Activated naive CD4-positive, alpha-beta T cell treated with anti-CD3 and anti-CD28 coated beads, Interleukin-2, amount 50 U/mL, for 24 hours (primary cell): ENCODE data around the gene ELF4.
A peak's percentile ranks its signal among the peaks of the same experiment; 100 is the strongest.

Experiments used
- H3K27ac Mint-ChIP-seq: one replicate; pipeline ENCODE4 v1.8.0; 2021; ENCODE audit warnings: mild to moderate bottlenecking, mixed read lengths
- H3K27me3 Mint-ChIP-seq: one replicate; pipeline ENCODE4 v1.8.0; 2021; ENCODE audit warnings: mixed read lengths
- H3K36me3 Mint-ChIP-seq: one replicate; pipeline ENCODE4 v1.8.0; 2021; ENCODE audit warnings: mixed read lengths
- H3K4me1 Mint-ChIP-seq: one replicate; pipeline ENCODE4 v1.8.0; 2021; ENCODE audit warnings: mixed read lengths
- H3K4me3 Mint-ChIP-seq: one replicate; pipeline ENCODE4 v1.8.0; 2021; ENCODE audit warnings: mild to moderate bottlenecking, mixed read lengths
- H3K9me3 Mint-ChIP-seq: one replicate; pipeline ENCODE4 v1.8.0; 2021; ENCODE audit warnings: mixed read lengths

The ELF4 gene

GRCh38 chrX:130110379-130111219, at the start of gene ELF4:
Gene ELF4 (minus strand): TSS chrX:130110497. CDS start chrX:130081330, 29,167 bp downstream.
- H3K27me3 Mint-ChIP-seq, result no peaks in the 10 kb centered on the region
- H3K4me1 Mint-ChIP-seq, result peaks cover 33% of the 10 kb centered on the region
- no peaks in the 10 kb centered on the region for H3K36me3 Mint-ChIP-seq
- peak within 1 kb of the TSS; percentile 95 for H3K27ac Mint-ChIP-seq
- H3K4me3 Mint-ChIP-seq, result peak within 1 kb of the TSS; percentile 92
- H3K9me3 Mint-ChIP-seq, result no peaks in the 10 kb centered on the region

GRCh38 chrX:130159776-130160175, 49.5 kb upstream of the ELF4 start:
- H3K36me3 Mint-ChIP-seq, result no peaks in the 10 kb centered on the region
- no peaks in the 10 kb centered on the region for H3K9me3 Mint-ChIP-seq
- H3K27me3 Mint-ChIP-seq, result no peaks in the 10 kb centered on the region
- no peak overlapping the region for H3K27ac Mint-ChIP-seq
- H3K4me3 Mint-ChIP-seq, result no peak overlapping the region
- peaks cover 28% of the 10 kb centered on the region for H3K4me1 Mint-ChIP-seq

GRCh38 chrX:130158311-130158710, 48.0 kb upstream of the ELF4 start:
- Mint-ChIP-seq H3K4me1 (peaks cover 24% of the 10 kb centered on the region), H3K9me3 (no peaks in the 10 kb centered on the region), H3K36me3 (no peaks in the 10 kb centered on the region), H3K4me3 (no peak overlapping the region), H3K27ac (no peak overlapping the region), H3K27me3 (no peaks in the 10 kb centered on the region)

GRCh38 chrX:130155564-130155963, 45.3 kb upstream of the ELF4 start:
- H3K27ac Mint-ChIP-seq, result no peak overlapping the region
- H3K4me3 Mint-ChIP-seq, result no peak overlapping the region
- H3K36me3 Mint-ChIP-seq, result no peaks in the 10 kb centered on the region
- no peaks in the 10 kb centered on the region for H3K27me3 Mint-ChIP-seq
- peaks cover 12% of the 10 kb centered on the region for H3K4me1 Mint-ChIP-seq
- H3K9me3 Mint-ChIP-seq, result no peaks in the 10 kb centered on the region

- Mint-ChIP-seq H3K9me3 (no peaks in the 10 kb centered on the region), H3K27ac (no peak overlapping the region), H3K4me1 (no peaks in the 10 kb centered on the region), H3K27me3 (no peaks in the 10 kb centered on the region), H3K4me3 (no peak overlapping the region), H3K36me3 (peaks cover 8% of the 10 kb centered on the region)
Measured at GRCh38 chrX:130147631-130148030, 37.3 kb upstream of the ELF4 start.

GRCh38 chrX:130145123-130145522, 34.8 kb upstream of the ELF4 start:
- H3K4me3 Mint-ChIP-seq, result no peak overlapping the region
- peaks cover 10% of the 10 kb centered on the region for H3K36me3 Mint-ChIP-seq
- H3K27me3 Mint-ChIP-seq, result no peaks in the 10 kb centered on the region
- H3K9me3 Mint-ChIP-seq, result no peaks in the 10 kb centered on the region
- no peaks in the 10 kb centered on the region for H3K4me1 Mint-ChIP-seq
- H3K27ac Mint-ChIP-seq, result no peak overlapping the region

GRCh38 chrX:130144509-130144908, 34.2 kb upstream of the ELF4 start:
- Mint-ChIP-seq H3K9me3 (no peaks in the 10 kb centered on the region), H3K36me3 (peaks cover 10% of the 10 kb centered on the region), H3K27ac (no peak overlapping the region), H3K4me3 (no peak overlapping the region), H3K4me1 (no peaks in the 10 kb centered on the region), H3K27me3 (no peaks in the 10 kb centered on the region)

- Mint-ChIP-seq H3K36me3 (peaks cover 11% of the 10 kb centered on the region), H3K27ac (no peak overlapping the region), H3K9me3 (no peaks in the 10 kb centered on the region), H3K4me1 (no peaks in the 10 kb centered on the region), H3K27me3 (no peaks in the 10 kb centered on the region), H3K4me3 (no peak overlapping the region)
Measured at GRCh38 chrX:130139474-130140201, 29.3 kb upstream of the ELF4 start.

GRCh38 chrX:130136961-130137360, 26.7 kb upstream of the ELF4 start:
- no peak overlapping the region for H3K4me3 Mint-ChIP-seq
- peaks cover 4% of the 10 kb centered on the region for H3K36me3 Mint-ChIP-seq
- H3K9me3 Mint-ChIP-seq, result no peaks in the 10 kb centered on the region
- H3K27me3 Mint-ChIP-seq, result no peaks in the 10 kb centered on the region
- no peak overlapping the region for H3K27ac Mint-ChIP-seq
- H3K4me1 Mint-ChIP-seq, result no peaks in the 10 kb centered on the region

GRCh38 chrX:130136496-130136895, 26.2 kb upstream of the ELF4 start:
- H3K4me3 Mint-ChIP-seq, result no peak overlapping the region
- no peaks in the 10 kb centered on the region for H3K9me3 Mint-ChIP-seq
- H3K36me3 Mint-ChIP-seq, result peaks cover 2% of the 10 kb centered on the region
- no peaks in the 10 kb centered on the region for H3K27me3 Mint-ChIP-seq
- no peak overlapping the region for H3K27ac Mint-ChIP-seq
- H3K4me1 Mint-ChIP-seq, result no peaks in the 10 kb centered on the region

GRCh38 chrX:130130990-130131389, 20.7 kb upstream of the ELF4 start:
- no peaks in the 10 kb centered on the region for H3K4me1 Mint-ChIP-seq
- peaks cover 2% of the 10 kb centered on the region for H3K36me3 Mint-ChIP-seq
- H3K9me3 Mint-ChIP-seq, result no peaks in the 10 kb centered on the region
- H3K27me3 Mint-ChIP-seq, result no peaks in the 10 kb centered on the region
- no peak overlapping the region for H3K4me3 Mint-ChIP-seq
- H3K27ac Mint-ChIP-seq, result no peak overlapping the region

- Mint-ChIP-seq H3K27ac (no peak overlapping the region), H3K4me3 (no peak overlapping the region), H3K9me3 (no peaks in the 10 kb centered on the region), H3K27me3 (no peaks in the 10 kb centered on the region), H3K4me1 (peaks cover under 1% of the 10 kb centered on the region), H3K36me3 (peaks cover 4% of the 10 kb centered on the region)
Measured at GRCh38 chrX:130125091-130125874, 15.0 kb upstream of the ELF4 start.

- Mint-ChIP-seq H3K9me3 (no peaks in the 10 kb centered on the region), H3K4me1 (peaks cover 4% of the 10 kb centered on the region), H3K4me3 (no peak overlapping the region), H3K27me3 (no peaks in the 10 kb centered on the region), H3K27ac (no peak overlapping the region), H3K36me3 (peaks cover 4% of the 10 kb centered on the region)
Measured at GRCh38 chrX:130124577-130124976, 14.3 kb upstream of the ELF4 start.

GRCh38 chrX:130121505-130121800, 11.2 kb upstream of the ELF4 start:
- peaks cover 7% of the 10 kb centered on the region for H3K4me1 Mint-ChIP-seq
- H3K4me3 Mint-ChIP-seq, result peak overlapping the region; percentile 59
- H3K27ac Mint-ChIP-seq, result no peak overlapping the region
- no peaks in the 10 kb centered on the region for H3K27me3 Mint-ChIP-seq
- H3K9me3 Mint-ChIP-seq, result no peaks in the 10 kb centered on the region
- H3K36me3 Mint-ChIP-seq, result peaks cover 2% of the 10 kb centered on the region

GRCh38 chrX:130120746-130121504, 10.6 kb upstream of the ELF4 start:
- Mint-ChIP-seq H3K36me3 (peaks cover 2% of the 10 kb centered on the region), H3K9me3 (no peaks in the 10 kb centered on the region), H3K27ac (no peak overlapping the region), H3K4me1 (peaks cover 7% of the 10 kb centered on the region), H3K4me3 (peak overlapping the region; percentile 59), H3K27me3 (no peaks in the 10 kb centered on the region)
